GM23338 (cell line): ENCODE measurements around the gene WWP2.

Source experiments
- CREB1 ChIP-seq: fragments of 250-450 bp; sonication (Bioruptor Pico); IDR thresholded peaks from 2 replicates; pipeline ENCODE4 v1.5.0; 2020; ENCODE audit warnings: low read depth, mild to moderate bottlenecking, moderate library complexity
- EZH2phosphoT487 ChIP-seq: fragments of 200-600 bp; sonication (generic); IDR thresholded peaks from one replicate; pipeline ENCODE4 v1.8.1; 2018; ENCODE audit warnings: antibody characterized with exemption; ENCODE audit not compliant: unreplicated experiment
- POLR2AphosphoS5 ChIP-seq: IDR thresholded peaks from 2 replicates; pipeline ENCODE4 v1.6.1; 2016; ENCODE audit warnings: antibody characterized with exemption, low read depth
- STAT1 ChIP-seq: IDR thresholded peaks from one replicate; pipeline ENCODE4 v1.6.1; 2016; ENCODE audit warnings: antibody characterized with exemption; ENCODE audit not compliant: unreplicated experiment
- TF ChIP-seq, protein P1 (sequence below), 2 experiments: fragments of 200-600 bp in 1 of 2; sonication (generic) in 1 of 2; conservative IDR thresholded peaks; 2 replicates each; pipeline versions ENCODE4 v1.5.1 to v1.6.1; 2016 to 2017; ENCODE audit warnings: antibody characterized with exemption in 2 of 2, low read depth in 2 of 2, mild to moderate bottlenecking in 2 of 2, moderate library complexity in 1 of 2
- TF ChIP-seq, protein P2 (sequence below): IDR thresholded peaks from one replicate; pipeline ENCODE4 v1.6.1; 2018; ENCODE audit warnings: antibody characterized with exemption; ENCODE audit not compliant: unreplicated experiment

DNA sequence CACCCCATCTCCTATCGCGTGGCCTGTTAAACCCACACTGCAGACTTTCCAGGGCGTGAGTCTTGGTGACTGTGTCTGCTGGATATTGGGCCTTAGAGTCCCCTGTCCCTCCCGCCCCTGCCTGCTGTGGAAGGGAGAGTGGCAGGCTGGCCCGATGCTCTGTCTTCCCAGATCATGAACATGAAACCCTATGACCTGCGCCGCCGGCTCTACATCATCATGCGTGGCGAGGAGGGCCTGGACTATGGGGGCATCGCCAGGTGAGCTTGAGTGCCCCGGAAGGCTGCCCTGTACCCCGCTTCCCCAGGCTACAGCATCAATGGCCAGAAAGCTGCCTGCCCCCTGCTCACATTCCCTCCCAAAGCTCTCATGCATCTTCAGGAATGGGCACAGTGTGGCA is 169.5 kb downstream of the WWP2 start:
- TF ChIP-seq, protein P1, sequence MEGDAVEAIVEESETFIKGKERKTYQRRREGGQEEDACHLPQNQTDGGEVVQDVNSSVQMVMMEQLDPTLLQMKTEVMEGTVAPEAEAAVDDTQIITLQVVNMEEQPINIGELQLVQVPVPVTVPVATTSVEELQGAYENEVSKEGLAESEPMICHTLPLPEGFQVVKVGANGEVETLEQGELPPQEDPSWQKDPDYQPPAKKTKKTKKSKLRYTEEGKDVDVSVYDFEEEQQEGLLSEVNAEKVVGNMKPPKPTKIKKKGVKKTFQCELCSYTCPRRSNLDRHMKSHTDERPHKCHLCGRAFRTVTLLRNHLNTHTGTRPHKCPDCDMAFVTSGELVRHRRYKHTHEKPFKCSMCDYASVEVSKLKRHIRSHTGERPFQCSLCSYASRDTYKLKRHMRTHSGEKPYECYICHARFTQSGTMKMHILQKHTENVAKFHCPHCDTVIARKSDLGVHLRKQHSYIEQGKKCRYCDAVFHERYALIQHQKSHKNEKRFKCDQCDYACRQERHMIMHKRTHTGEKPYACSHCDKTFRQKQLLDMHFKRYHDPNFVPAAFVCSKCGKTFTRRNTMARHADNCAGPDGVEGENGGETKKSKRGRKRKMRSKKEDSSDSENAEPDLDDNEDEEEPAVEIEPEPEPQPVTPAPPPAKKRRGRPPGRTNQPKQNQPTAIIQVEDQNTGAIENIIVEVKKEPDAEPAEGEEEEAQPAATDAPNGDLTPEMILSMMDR (conservative IDR thresholded peaks at IDR 0.05; ENCODE audit: low read depth in 2 of 2): no peak
- no peak for TF ChIP-seq CREB1 (CRISPR knock-in tag)
- TF ChIP-seq POLR2AphosphoS5: no peak
- TF ChIP-seq EZH2phosphoT487: no peak
- TF ChIP-seq, protein P2, sequence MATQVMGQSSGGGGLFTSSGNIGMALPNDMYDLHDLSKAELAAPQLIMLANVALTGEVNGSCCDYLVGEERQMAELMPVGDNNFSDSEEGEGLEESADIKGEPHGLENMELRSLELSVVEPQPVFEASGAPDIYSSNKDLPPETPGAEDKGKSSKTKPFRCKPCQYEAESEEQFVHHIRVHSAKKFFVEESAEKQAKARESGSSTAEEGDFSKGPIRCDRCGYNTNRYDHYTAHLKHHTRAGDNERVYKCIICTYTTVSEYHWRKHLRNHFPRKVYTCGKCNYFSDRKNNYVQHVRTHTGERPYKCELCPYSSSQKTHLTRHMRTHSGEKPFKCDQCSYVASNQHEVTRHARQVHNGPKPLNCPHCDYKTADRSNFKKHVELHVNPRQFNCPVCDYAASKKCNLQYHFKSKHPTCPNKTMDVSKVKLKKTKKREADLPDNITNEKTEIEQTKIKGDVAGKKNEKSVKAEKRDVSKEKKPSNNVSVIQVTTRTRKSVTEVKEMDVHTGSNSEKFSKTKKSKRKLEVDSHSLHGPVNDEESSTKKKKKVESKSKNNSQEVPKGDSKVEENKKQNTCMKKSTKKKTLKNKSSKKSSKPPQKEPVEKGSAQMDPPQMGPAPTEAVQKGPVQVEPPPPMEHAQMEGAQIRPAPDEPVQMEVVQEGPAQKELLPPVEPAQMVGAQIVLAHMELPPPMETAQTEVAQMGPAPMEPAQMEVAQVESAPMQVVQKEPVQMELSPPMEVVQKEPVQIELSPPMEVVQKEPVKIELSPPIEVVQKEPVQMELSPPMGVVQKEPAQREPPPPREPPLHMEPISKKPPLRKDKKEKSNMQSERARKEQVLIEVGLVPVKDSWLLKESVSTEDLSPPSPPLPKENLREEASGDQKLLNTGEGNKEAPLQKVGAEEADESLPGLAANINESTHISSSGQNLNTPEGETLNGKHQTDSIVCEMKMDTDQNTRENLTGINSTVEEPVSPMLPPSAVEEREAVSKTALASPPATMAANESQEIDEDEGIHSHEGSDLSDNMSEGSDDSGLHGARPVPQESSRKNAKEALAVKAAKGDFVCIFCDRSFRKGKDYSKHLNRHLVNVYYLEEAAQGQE: no peak
- TF ChIP-seq STAT1: no peak
